ENCODE data around the gene BCAM.
A peak's percentile ranks its signal among the peaks of the same experiment; 100 is the strongest.

Gene BCAM

GRCh38 chr19:44799627-44800346, 9.1 kb upstream of the BCAM start:
- Histone ChIP-seq H4K91ac (ENCODE audit: low read depth, low read length) (no peak overlapping the region), H3K36me3 (ENCODE audit: control insufficient read depth in 1 of 2, insufficient read depth in 2 of 2, low read length in 2 of 2) (no peaks in the 10 kb centered on the region), H3K14ac (ENCODE audit: low read length) (no peak overlapping the region), H3K4me3 (ENCODE audit: low read depth, low read length) (no peak overlapping the region), H3K4me1 (ENCODE audit: control insufficient read depth in 1 of 2, insufficient read depth in 2 of 2, low read length in 2 of 2) (peaks cover 4 to 5% of the 10 kb centered on the region in 2 experiments), H3K27me3 (ENCODE audit: insufficient read depth, low read length) (no peaks in the 10 kb centered on the region), H4K8ac (ENCODE audit: low read depth, low read length) (no peak overlapping the region), H3K18ac (ENCODE audit: low read length) (no peak overlapping the region), H3K9me3 (ENCODE audit: insufficient read depth, low read depth, low read length) (no peaks in the 10 kb centered on the region), H4K12ac (ENCODE audit: low read depth, low read length) (no peak overlapping the region), H3K23ac (ENCODE audit: low read length) (no peak overlapping the region), H3K79me2 (ENCODE audit: control insufficient read depth, insufficient read depth, low read length, poor library complexity) (no peaks in the 10 kb centered on the region), H3K4ac (ENCODE audit: low read depth, low read length) (no peak overlapping the region), H3K4me2 (ENCODE audit: low read length) (no peak overlapping the region), H3K27ac (ENCODE audit: low read depth, low read length) (no peak overlapping the region), H3K79me1 (ENCODE audit: low read length) (no peaks in the 10 kb centered on the region), H2BK12ac (ENCODE audit: low read length) (no peak overlapping the region), H2AFZ (ENCODE audit: insufficient read depth, low read length, poor library complexity) (no peak overlapping the region), H2BK5ac (ENCODE audit: low read depth, low read length, poor library complexity) (no peak overlapping the region), H2AK5ac (ENCODE audit: low read length) (no peak overlapping the region), H2BK120ac (ENCODE audit: insufficient read depth, low read length, poor library complexity) (no peak overlapping the region), H3K9ac (ENCODE audit: low read length) (no peak overlapping the region)
- DNase-seq = no peak
- no CpG with 5 or more reads among the region's 10 CpGs for WGBS (ENCODE audit: extremely low coverage, insufficient coverage, insufficient read length)

- Histone ChIP-seq H3K23ac (ENCODE audit: low read length) (no peak overlapping the region), H3K36me3 (ENCODE audit: control insufficient read depth in 1 of 2, insufficient read depth in 2 of 2, low read length in 2 of 2) (no peaks in the 10 kb centered on the region), H2AFZ (ENCODE audit: insufficient read depth, low read length, poor library complexity) (no peak overlapping the region), H4K8ac (ENCODE audit: low read depth, low read length) (no peak overlapping the region), H3K27ac (ENCODE audit: low read depth, low read length) (no peak overlapping the region), H3K9ac (ENCODE audit: low read length) (peak overlapping the region; percentile 75), H3K79me1 (ENCODE audit: low read length) (no peaks in the 10 kb centered on the region), H4K91ac (ENCODE audit: low read depth, low read length) (no peak overlapping the region), H4K12ac (ENCODE audit: low read depth, low read length) (no peak overlapping the region), H3K27me3 (ENCODE audit: insufficient read depth, low read length) (no peaks in the 10 kb centered on the region), H3K4me1 (ENCODE audit: control insufficient read depth in 1 of 2, insufficient read depth in 2 of 2, low read length in 2 of 2) (peaks cover 4 to 5% of the 10 kb centered on the region in 2 experiments), H3K4ac (ENCODE audit: low read depth, low read length) (no peak overlapping the region), H3K9me3 (ENCODE audit: insufficient read depth, low read depth, low read length) (no peaks in the 10 kb centered on the region), H3K4me3 (ENCODE audit: low read depth, low read length) (no peak overlapping the region), H2BK120ac (ENCODE audit: insufficient read depth, low read length, poor library complexity) (no peak overlapping the region), H3K18ac (ENCODE audit: low read length) (no peak overlapping the region), H2AK5ac (ENCODE audit: low read length) (no peak overlapping the region), H2BK12ac (ENCODE audit: low read length) (no peak overlapping the region), H3K14ac (ENCODE audit: low read length) (no peak overlapping the region), H3K4me2 (ENCODE audit: low read length) (no peak overlapping the region), H2BK5ac (ENCODE audit: low read depth, low read length, poor library complexity) (no peak overlapping the region), H3K79me2 (ENCODE audit: control insufficient read depth, insufficient read depth, low read length, poor library complexity) (no peaks in the 10 kb centered on the region)
- WGBS (ENCODE audit: extremely low coverage, insufficient coverage, insufficient read length) = no CpG with 5 or more reads among the region's 3 CpGs
- DNase-seq = peak; percentile 73 to 81
Observed at GRCh38 chr19:44800461-44800860, 8.4 kb upstream of the BCAM start.

- H4K8ac ChIP-seq (ENCODE audit: low read depth, low read length) = no peak overlapping the region
- DNase-seq = peak in 1 of 2 donors; percentile 14
- WGBS (ENCODE audit: extremely low coverage, insufficient coverage, insufficient read length) = no CpG with 5 or more reads among the region's 13 CpGs
Observed at GRCh38 chr19:44803442-44804428, 5.2 kb upstream of the BCAM start.

GRCh38 chr19:44806291-44806690, 2.6 kb upstream of the BCAM start:
- Histone ChIP-seq H4K12ac (ENCODE audit: low read depth, low read length) (no peak overlapping the region), H3K9me3 (ENCODE audit: insufficient read depth, low read depth, low read length) (no peaks in the 10 kb centered on the region), H3K23ac (ENCODE audit: low read length) (no peak overlapping the region), H3K4me3 (ENCODE audit: low read depth, low read length) (no peak overlapping the region), H2BK120ac (ENCODE audit: insufficient read depth, low read length, poor library complexity) (no peak overlapping the region), H3K79me1 (ENCODE audit: low read length) (peaks cover 12% of the 10 kb centered on the region), H2BK12ac (ENCODE audit: low read length) (no peak overlapping the region), H3K9ac (ENCODE audit: low read length) (no peak overlapping the region), H4K8ac (ENCODE audit: low read depth, low read length) (no peak overlapping the region), H3K14ac (ENCODE audit: low read length) (no peak overlapping the region), H3K4me1 (ENCODE audit: control insufficient read depth in 1 of 2, insufficient read depth in 2 of 2, low read length in 2 of 2) (peaks cover 12 to 13% of the 10 kb centered on the region in 2 experiments), H2AFZ (ENCODE audit: insufficient read depth, low read length, poor library complexity) (no peak overlapping the region), H3K4ac (ENCODE audit: low read depth, low read length) (no peak overlapping the region), H3K27ac (ENCODE audit: low read depth, low read length) (no peak overlapping the region), H3K79me2 (ENCODE audit: control insufficient read depth, insufficient read depth, low read length, poor library complexity) (peaks cover 3% of the 10 kb centered on the region), H3K27me3 (ENCODE audit: insufficient read depth, low read length) (no peaks in the 10 kb centered on the region), H3K36me3 (ENCODE audit: control insufficient read depth in 1 of 2, insufficient read depth in 2 of 2, low read length in 2 of 2) (no peaks in the 10 kb centered on the region), H3K4me2 (ENCODE audit: low read length) (no peak overlapping the region), H2AK5ac (ENCODE audit: low read length) (no peak overlapping the region), H4K91ac (ENCODE audit: low read depth, low read length) (no peak overlapping the region), H2BK5ac (ENCODE audit: low read depth, low read length, poor library complexity) (no peak overlapping the region), H3K18ac (ENCODE audit: low read length) (no peak overlapping the region)
- peak; percentile 73 to 85 for DNase-seq
- WGBS (ENCODE audit: extremely low coverage, insufficient coverage, insufficient read length) = no CpG with 5 or more reads among the region's 7 CpGs

More at GRCh38 chr19:44803442-44804428, 5.2 kb upstream of the BCAM start:
- Histone ChIP-seq H2BK12ac (ENCODE audit: low read length) (no peak overlapping the region), H2BK120ac (ENCODE audit: insufficient read depth, low read length, poor library complexity) (no peak overlapping the region), H3K4me3 (ENCODE audit: low read depth, low read length) (no peak overlapping the region), H3K79me2 (ENCODE audit: control insufficient read depth, insufficient read depth, low read length, poor library complexity) (peaks cover 3% of the 10 kb centered on the region), H3K27me3 (ENCODE audit: insufficient read depth, low read length) (no peaks in the 10 kb centered on the region), H3K18ac (ENCODE audit: low read length) (no peak overlapping the region), H3K14ac (ENCODE audit: low read length) (no peak overlapping the region), H3K9ac (ENCODE audit: low read length) (no peak overlapping the region), H3K4ac (ENCODE audit: low read depth, low read length) (no peak overlapping the region), H3K4me2 (ENCODE audit: low read length) (no peak overlapping the region), H2BK5ac (ENCODE audit: low read depth, low read length, poor library complexity) (no peak overlapping the region), H4K12ac (ENCODE audit: low read depth, low read length) (no peak overlapping the region), H2AK5ac (ENCODE audit: low read length) (no peak overlapping the region), H3K23ac (ENCODE audit: low read length) (no peak overlapping the region), H3K36me3 (ENCODE audit: control insufficient read depth in 1 of 2, insufficient read depth in 2 of 2, low read length in 2 of 2) (no peaks in the 10 kb centered on the region), H3K4me1 (ENCODE audit: control insufficient read depth in 1 of 2, insufficient read depth in 2 of 2, low read length in 2 of 2) (peaks cover 7 to 9% of the 10 kb centered on the region in 2 experiments), H3K9me3 (ENCODE audit: insufficient read depth, low read depth, low read length) (no peaks in the 10 kb centered on the region), H3K27ac (ENCODE audit: low read depth, low read length) (no peak overlapping the region), H3K79me1 (ENCODE audit: low read length) (peaks cover 7% of the 10 kb centered on the region), H2AFZ (ENCODE audit: insufficient read depth, low read length, poor library complexity) (no peak overlapping the region), H4K91ac (ENCODE audit: low read depth, low read length) (no peak overlapping the region)
